ENCODE results near the gene SIRT7. TPM values are rescaled to one million over a fixed set of nuclear protein-coding genes. Genes with fewer than 3 reads are reported as not detected.

SIRT7 gene, protein sequence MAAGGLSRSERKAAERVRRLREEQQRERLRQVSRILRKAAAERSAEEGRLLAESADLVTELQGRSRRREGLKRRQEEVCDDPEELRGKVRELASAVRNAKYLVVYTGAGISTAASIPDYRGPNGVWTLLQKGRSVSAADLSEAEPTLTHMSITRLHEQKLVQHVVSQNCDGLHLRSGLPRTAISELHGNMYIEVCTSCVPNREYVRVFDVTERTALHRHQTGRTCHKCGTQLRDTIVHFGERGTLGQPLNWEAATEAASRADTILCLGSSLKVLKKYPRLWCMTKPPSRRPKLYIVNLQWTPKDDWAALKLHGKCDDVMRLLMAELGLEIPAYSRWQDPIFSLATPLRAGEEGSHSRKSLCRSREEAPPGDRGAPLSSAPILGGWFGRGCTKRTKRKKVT
- total RNA-seq (2022; extraction: Qiagen RNA extraction; ENCODE audit: low read depth), result 26.8 to 48.2 TPM (median 44.3 TPM) in 5 replicates

DNA sequence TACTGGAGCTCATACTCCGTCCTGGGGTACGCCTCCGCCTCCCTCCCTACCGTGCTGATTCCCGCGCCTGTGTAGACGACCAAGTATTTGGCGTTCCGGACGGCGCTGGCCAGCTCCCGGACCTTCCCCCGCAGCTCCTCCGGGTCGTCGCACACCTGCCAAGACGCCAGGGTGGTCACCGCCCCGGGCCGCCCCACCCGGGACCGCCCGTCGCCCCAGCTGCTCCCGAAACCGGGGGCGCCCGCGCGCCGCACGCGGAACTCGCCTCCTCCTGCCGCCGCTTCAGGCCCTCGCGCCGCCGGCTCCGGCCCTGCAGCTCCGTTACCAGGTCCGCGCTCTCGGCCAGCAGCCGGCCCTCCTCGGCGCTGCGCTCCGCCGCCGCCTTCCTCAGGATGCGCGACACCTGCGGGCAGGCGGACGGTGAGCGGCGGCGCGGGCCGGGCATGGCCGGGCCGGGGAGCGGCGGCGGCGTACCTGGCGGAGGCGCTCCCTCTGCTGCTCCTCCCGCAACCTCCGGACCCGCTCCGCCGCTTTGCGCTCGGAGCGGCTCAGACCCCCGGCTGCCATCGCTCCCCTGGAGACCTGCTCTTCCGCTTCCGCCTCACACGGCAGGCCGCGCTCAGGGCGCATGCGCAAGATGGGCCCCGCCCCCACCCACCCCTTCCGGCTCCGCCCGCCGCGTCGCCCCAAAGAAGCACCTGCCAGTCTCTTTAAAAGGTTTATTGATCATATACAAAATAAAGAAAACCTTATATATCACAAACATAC lies at the start of gene SIRT7:
SIRT7 (minus strand) TSS at position 612 of the 768 bp plus-strand sequence; CDS start at position 567, 45 bp downstream.

DNA sequence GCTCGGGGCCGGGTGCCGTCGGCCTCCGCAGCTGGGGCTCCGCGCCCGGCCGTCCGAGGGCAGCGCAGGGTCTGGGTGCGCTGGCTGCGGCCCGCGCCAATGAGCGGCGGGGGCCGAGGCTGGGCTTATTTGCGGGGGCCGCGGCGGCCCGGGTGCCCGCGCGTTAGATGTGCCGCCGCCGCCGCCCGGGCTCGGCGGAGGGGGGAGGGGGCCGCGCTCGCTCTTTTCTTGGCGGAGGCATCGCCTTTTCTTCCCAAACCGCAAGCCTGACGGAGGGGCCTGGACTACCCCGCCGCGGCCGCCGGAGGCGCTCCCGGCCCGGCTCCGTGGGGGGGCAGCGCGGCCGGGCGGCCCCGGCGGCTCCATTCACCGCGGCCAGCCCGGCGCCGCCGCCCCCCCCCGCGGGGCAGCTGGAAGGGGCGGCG lies 43.1 kb upstream of the SIRT7 start, which contains the start of gene NOTUM:
NOTUM (minus strand) TSS at position 101 of the 425 bp plus-strand sequence. CDS start 278 bp downstream, outside the sequence.

DNA sequence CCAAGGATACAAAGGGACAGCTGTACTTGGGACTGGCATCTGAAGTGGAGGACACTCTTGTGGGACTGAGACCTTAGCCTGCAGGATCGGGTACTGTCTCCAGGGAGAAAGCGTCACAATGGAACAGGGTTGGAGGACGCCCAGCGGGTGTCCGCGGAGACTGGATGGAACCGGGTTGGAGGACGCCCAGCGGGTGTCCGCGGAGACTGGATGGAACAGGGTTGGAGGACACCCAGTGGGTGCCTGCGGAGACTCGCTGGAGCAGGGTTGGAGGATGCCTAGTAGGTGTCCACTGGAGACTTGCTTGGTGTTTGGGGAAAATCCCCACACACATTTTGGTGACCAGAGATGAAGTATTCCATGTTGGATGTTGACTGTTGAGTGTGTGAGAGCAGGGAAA lies 29.2 kb upstream of the SIRT7 start, which contains the start of gene MYADML2:
MYADML2 (minus strand) TSS at position 45 of the 400 bp plus-strand sequence. CDS start 5,492 bp downstream, outside the sequence.

DNA sequence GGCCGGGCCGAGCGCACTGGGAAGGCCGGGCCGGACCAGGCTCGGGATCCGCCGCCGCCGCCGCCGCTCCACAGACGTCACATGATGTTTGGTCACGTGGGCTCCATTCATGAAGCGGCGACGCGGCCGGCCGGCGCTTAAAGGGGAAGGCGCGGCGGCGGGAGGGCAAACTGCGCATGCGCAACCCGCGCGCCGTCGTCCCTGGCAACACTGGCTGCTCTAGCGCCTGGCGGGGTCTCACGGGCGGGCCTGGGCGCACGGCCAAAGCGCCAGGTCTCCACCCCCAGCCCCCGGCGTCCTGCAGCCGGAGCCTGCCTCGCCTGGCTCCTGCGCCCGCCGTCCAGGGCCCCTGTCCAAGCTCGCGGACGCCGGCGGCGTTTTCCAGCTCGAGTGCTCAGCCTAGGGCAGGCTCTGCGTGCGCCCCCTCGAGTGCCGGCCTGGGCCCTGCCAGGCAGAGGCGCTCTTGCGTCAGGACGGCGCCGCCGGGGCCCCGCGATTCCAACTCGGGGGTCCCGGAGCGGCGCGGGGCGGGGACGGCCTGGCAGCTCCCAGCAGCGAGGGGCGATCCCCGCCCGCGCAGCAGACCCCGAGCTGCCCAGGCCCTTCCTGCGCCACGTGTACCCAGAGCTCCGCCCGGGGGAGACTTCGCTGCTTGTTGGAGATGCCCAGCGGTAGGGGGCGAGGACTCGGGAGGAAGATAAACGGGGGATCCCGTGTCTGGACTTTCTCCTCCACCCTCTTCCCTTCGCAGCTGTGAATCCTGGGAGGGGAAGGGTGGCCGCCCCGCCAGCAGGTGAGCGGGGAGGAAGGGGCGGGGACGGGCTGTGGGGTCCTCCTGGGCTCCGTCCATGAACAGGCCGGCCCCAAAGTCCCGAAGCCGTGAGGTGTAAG lies 9.9 kb upstream of the SIRT7 start, which contains the start of gene MAFG:
MAFG (minus strand) TSS at position 83 of the 891 bp plus-strand sequence. CDS start 4,550 bp downstream, outside the sequence.

DNA sequence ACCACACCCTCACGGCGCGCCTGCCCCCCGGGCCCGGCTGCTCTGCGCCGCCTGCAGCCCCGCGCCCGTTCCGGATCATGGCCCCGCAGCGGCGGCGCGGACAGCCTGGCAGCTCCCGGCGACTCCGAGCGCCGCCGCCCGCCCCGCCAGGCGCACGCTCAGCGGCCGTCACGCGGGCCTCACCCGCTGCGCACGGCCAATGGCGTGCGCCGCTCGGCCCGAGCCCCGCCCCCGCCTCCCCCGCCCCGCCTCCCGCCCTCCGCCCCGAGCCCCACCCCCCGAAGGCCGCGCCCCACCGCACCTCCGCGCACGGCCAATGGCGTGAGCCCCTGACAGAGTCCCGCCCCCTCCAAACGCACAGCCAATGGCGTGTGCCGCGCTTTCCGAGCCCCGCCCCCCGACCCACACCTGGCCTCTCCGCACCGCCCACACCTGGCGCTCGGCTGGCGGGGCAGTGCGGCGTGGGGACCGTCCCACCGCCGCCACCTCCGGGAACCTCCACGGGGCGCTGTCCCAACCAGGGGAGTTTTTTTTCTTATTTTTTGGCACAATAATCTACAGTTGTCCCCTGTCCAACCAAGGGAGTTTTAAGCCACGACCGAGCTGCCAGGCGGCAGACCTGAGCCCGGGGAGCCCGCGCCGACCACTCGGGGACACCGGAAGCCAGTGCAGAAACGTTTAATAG lies 6.6 kb downstream of the SIRT7 start, which contains the start of gene PCYT2:
PCYT2 (minus strand) TSS at position 123 of the 685 bp plus-strand sequence; CDS start at position 79, 44 bp downstream.

DNA sequence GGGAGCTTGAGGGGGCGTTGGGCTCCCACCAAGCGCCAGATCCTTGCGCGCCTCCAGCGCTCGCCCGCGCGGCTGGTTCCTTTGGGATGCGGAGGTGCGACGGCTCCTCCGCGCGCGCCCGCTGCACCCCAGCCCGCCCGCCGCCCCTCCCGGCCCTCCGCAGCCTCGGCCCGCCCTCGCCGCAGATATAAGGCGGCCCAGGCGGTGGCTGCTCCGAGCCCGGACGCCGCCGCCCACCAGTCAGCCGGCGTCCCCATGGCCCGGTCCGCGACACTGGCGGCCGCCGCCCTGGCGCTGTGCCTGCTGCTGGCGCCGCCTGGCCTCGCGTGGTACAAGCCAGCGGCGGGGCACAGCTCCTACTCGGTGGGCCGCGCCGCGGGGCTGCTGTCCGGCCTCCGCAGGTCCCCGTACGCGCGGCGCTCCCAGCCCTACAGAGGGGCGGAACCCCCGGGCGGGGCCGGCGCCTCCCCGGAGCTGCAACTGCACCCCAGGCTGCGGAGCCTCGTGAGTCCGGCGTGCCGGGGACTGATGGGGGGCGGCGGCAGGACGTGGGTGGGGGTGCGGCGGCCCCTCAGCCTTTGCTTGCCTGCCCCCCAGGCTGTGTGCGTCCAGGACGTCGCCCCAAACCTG lies 15.8 kb downstream of the SIRT7 start, which contains the start of gene NPB:
NPB (plus strand) TSS at position 216 of the 630 bp plus-strand sequence; CDS start at position 256, 40 bp downstream.

DNA sequence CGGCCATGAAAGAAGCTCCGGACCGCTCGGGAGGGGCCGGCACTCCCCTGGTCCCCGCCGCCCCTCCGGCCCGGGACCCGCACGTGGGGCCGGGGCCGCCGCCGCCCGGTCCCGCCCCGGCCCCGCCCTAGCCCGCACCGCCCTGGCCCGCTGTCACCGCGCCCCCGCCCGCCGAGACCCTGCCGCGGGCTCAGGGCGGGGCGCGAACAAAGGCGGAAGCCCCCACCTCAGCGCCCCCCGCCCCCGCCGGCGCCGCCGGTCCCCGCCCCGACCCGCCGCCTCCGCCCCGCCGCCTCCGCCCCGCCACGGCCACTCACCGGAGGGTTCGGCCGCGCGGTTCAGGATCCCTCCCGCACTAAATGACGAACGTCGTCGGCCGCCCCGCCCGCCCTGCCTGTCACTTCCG lies 47.0 kb downstream of the SIRT7 start, which contains the start of gene ARHGDIA:
ARHGDIA (minus strand) TSS at position 357 of the 406 bp plus-strand sequence. CDS start 1,407 bp downstream, outside the sequence.

Other genes with a start within 250 kb of the SIRT7 start
- 42.5 to 51.4 TPM (median 49.4 TPM) in 5 replicates for gene ARL16, start 234.4 kb downstream of the SIRT7 start, total RNA-seq (2022; extraction: Qiagen RNA extraction; ENCODE audit: low read depth)
- gene HGS, start 234.2 kb downstream of the SIRT7 start, total RNA-seq (2022; extraction: Qiagen RNA extraction; ENCODE audit: low read depth), result 133 to 232 TPM (median 219 TPM) in 5 replicates
- gene MRPL12, start 214.8 kb downstream of the SIRT7 start, total RNA-seq (2022; extraction: Qiagen RNA extraction; ENCODE audit: low read depth), result 187 to 318 TPM (median 295 TPM) in 5 replicates
- 20.2 to 48.4 TPM (median 42.0 TPM) in 5 replicates for gene SLC25A10, start 205.9 kb downstream of the SIRT7 start, total RNA-seq (2022; extraction: Qiagen RNA extraction; ENCODE audit: low read depth)
- gene GCGR, start 114.0 kb downstream of the SIRT7 start, total RNA-seq (2022; extraction: Qiagen RNA extraction; ENCODE audit: low read depth), result 0.11 to 0.52 TPM (median 0.31 TPM) in 4 of 5 replicates, not detected in the other
- gene MCRIP1, start 84.9 kb downstream of the SIRT7 start, total RNA-seq (2022; extraction: Qiagen RNA extraction; ENCODE audit: low read depth), result 70.3 to 110 TPM (median 93.6 TPM) in 5 replicates
- gene PPP1R27, start 83.1 kb downstream of the SIRT7 start, total RNA-seq (2022; extraction: Qiagen RNA extraction; ENCODE audit: low read depth), result 0.15 TPM in 1 of 5 replicates, not detected in the others
- 698 to 774 TPM (median 714 TPM) in 5 replicates for gene P4HB, start 57.6 kb downstream of the SIRT7 start, total RNA-seq (2022; extraction: Qiagen RNA extraction; ENCODE audit: low read depth)
- 606 to 641 TPM (median 628 TPM) in 5 replicates for gene ARHGDIA, start 46.8 kb downstream of the SIRT7 start, total RNA-seq (2022; extraction: Qiagen RNA extraction; ENCODE audit: low read depth)
- 164 to 260 TPM (median 251 TPM) in 5 replicates for gene ALYREF, start 26.6 kb downstream of the SIRT7 start, total RNA-seq (2022; extraction: Qiagen RNA extraction; ENCODE audit: low read depth)
- gene ANAPC11, start 26.5 kb downstream of the SIRT7 start, total RNA-seq (2022; extraction: Qiagen RNA extraction; ENCODE audit: low read depth), result 168 to 294 TPM (median 269 TPM) in 5 replicates
- 0.44 to 0.65 TPM (median 0.58 TPM) in 4 of 5 replicates, not detected in the other for gene NPB, start 15.9 kb downstream of the SIRT7 start, total RNA-seq (2022; extraction: Qiagen RNA extraction; ENCODE audit: low read depth)
- 14.4 to 18.1 TPM (median 16.1 TPM) in 5 replicates for gene PCYT2, start 6.8 kb downstream of the SIRT7 start, total RNA-seq (2022; extraction: Qiagen RNA extraction; ENCODE audit: low read depth)
- 23.8 to 45.5 TPM (median 38.0 TPM) in 5 replicates for gene MAFG, start 9.6 kb upstream of the SIRT7 start, total RNA-seq (2022; extraction: Qiagen RNA extraction; ENCODE audit: low read depth)
- 45.0 to 90.7 TPM (median 84.5 TPM) in 5 replicates for gene PYCR1, start 19.1 kb upstream of the SIRT7 start, total RNA-seq (2022; extraction: Qiagen RNA extraction; ENCODE audit: low read depth)
- gene MYADML2, start 29.1 kb upstream of the SIRT7 start, total RNA-seq (2022; extraction: Qiagen RNA extraction; ENCODE audit: low read depth), result not detected in 5 replicates
- gene NOTUM, start 43.0 kb upstream of the SIRT7 start, total RNA-seq (2022; extraction: Qiagen RNA extraction; ENCODE audit: low read depth), result 0.29 to 0.66 TPM (median 0.49 TPM) in 4 of 5 replicates, not detected in the other
- gene ASPSCR1, start 59.5 kb upstream of the SIRT7 start, total RNA-seq (2022; extraction: Qiagen RNA extraction; ENCODE audit: low read depth), result 16.0 to 28.1 TPM (median 27.1 TPM) in 5 replicates
- 139 to 201 TPM (median 179 TPM) in 5 replicates for gene CENPX, start 104.7 kb upstream of the SIRT7 start, total RNA-seq (2022; extraction: Qiagen RNA extraction; ENCODE audit: low read depth)
- 8.8 to 17.9 TPM (median 15.3 TPM) in 5 replicates for gene LRRC45, start 105.1 kb upstream of the SIRT7 start, total RNA-seq (2022; extraction: Qiagen RNA extraction; ENCODE audit: low read depth)
- gene RAC3, start 113.5 kb upstream of the SIRT7 start, total RNA-seq (2022; extraction: Qiagen RNA extraction; ENCODE audit: low read depth), result 21.9 to 40.8 TPM (median 38.8 TPM) in 5 replicates
- gene DCXR, start 119.5 kb upstream of the SIRT7 start, total RNA-seq (2022; extraction: Qiagen RNA extraction; ENCODE audit: low read depth), result 57.4 to 102 TPM (median 94.1 TPM) in 5 replicates
- gene RFNG, start 133.6 kb upstream of the SIRT7 start, total RNA-seq (2022; extraction: Qiagen RNA extraction; ENCODE audit: low read depth), result 13.5 to 28.2 TPM (median 22.6 TPM) in 5 replicates
- gene GPS1, start 133.7 kb upstream of the SIRT7 start, total RNA-seq (2022; extraction: Qiagen RNA extraction; ENCODE audit: low read depth), result 77.3 to 147 TPM (median 138 TPM) in 5 replicates
- gene DUS1L, start 147.6 kb upstream of the SIRT7 start, total RNA-seq (2022; extraction: Qiagen RNA extraction; ENCODE audit: low read depth), result 66.4 to 156 TPM (median 150 TPM) in 5 replicates
- 63.0 to 155 TPM (median 144 TPM) in 5 replicates for gene FASN, start 180.1 kb upstream of the SIRT7 start, total RNA-seq (2022; extraction: Qiagen RNA extraction; ENCODE audit: low read depth)